GM18526 (cell line): Measurements from ENCODE around the gene TMEM258.

ENCODE experiments used
- POLR2A ChIP-seq: IDR thresholded peaks from 3 replicates; pipeline ENCODE4 v1.6.1; 2011; ENCODE audit not compliant: insufficient read length; ENCODE audit errors: extremely low read depth

The TMEM258 gene

GRCh38 chr11:61828629-61829407 lies 36.4 kb upstream of the TMEM258 start:
- TF ChIP-seq POLR2A, result peak; percentile 56

GRCh38 chr11:61828379-61828628 lies 35.9 kb upstream of the TMEM258 start:
- no peak for TF ChIP-seq POLR2A

DNA sequence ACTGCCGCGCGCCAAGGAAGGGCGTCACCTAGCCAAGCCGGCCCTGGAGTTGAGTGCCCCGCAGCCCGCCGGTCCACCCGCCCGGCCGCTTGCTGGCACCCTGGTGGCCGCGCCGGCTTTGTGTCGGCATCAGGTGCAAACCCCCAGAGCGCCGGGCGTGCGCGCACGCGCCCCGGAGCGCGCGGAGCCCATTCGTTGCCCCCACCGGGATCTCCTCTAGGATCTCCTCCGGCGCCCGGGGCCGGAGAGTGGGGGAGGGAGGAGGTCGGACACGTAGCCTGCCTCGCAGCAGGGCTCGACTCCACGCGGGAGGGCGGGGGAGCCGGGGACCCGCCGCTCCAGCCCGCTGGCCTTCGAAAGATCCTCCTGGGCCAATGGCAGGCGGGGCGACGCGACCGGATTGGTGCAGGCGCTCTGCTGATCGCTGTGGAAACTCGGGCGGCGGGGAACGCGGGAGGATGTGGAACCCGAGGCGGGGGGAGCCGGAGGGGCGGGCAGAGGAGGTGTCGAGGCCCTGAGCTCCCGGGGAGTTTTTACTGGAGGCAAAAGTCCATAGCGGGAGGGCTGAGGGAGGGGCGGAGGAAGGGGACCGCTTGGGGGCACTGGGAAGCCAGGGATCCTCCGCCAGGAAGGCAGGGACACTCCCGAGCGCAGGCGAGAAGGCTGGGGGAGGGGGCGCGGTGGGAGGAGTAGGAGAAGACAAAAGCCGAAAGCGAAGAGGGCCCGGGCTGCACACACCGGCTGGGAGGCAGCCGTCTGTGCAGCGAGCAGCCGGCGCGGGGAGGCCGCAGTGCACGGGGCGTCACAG lies 35.4 kb upstream of the TMEM258 start, which contains the start of gene FADS2:
TSS of gene FADS2 (plus strand) at position 730 of the 808 bp plus-strand sequence. CDS start 91 bp downstream, outside the sequence.
- TF ChIP-seq POLR2A, result peak; percentile 79

- TF ChIP-seq POLR2A, result no peak
These were observed 34.7 kb upstream of the TMEM258 start for GRCh38 chr11:61826930-61827570.

- TF ChIP-seq POLR2A, result no peak
These were observed 27.8 kb upstream of the TMEM258 start for GRCh38 chr11:61820174-61820573.

- no peak for TF ChIP-seq POLR2A
These were observed 25.2 kb upstream of the TMEM258 start for GRCh38 chr11:61817471-61818202.

DNA sequence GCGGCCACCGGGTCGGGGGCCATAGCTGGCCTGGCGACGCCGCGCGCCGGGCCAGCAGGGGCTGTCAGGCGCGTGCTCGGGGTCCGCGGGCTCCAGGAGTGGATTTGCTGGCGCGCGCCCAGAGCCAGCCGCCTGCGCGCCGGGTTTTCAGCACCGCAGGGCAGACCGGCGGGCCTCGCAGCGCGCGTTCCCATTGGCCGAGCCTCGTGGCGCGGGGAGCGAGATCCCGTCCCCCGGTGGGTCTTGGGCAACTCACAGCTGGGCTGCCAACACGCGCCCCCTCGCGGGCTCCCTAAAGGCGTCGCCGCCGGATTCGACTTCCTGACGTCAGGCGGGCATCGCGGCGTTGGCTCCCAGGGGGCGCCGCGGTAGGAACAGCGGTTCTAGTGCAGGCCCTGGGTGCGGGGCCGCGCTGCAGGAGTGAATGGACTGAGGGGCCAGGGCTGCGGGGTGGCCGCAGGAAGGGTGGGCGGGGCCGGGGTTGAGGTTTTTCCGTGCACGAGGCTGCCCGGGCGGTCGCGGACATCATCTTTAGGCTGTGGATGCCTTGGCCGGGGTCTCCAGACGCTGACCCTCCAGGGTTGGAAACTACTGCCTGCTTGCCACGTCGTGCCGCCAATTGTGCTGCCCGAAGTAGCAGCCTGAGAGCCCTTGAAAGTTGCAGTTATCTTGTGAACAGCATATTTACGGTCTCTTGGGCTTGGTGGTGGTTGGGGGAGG lies 24.5 kb upstream of the TMEM258 start, which contains the start of gene FADS1:
TSS of gene FADS1 (minus strand) at position 268 of the 720 bp plus-strand sequence. CDS start at position 194, 74 bp downstream.
- peak; percentile 31 for TF ChIP-seq POLR2A

DNA sequence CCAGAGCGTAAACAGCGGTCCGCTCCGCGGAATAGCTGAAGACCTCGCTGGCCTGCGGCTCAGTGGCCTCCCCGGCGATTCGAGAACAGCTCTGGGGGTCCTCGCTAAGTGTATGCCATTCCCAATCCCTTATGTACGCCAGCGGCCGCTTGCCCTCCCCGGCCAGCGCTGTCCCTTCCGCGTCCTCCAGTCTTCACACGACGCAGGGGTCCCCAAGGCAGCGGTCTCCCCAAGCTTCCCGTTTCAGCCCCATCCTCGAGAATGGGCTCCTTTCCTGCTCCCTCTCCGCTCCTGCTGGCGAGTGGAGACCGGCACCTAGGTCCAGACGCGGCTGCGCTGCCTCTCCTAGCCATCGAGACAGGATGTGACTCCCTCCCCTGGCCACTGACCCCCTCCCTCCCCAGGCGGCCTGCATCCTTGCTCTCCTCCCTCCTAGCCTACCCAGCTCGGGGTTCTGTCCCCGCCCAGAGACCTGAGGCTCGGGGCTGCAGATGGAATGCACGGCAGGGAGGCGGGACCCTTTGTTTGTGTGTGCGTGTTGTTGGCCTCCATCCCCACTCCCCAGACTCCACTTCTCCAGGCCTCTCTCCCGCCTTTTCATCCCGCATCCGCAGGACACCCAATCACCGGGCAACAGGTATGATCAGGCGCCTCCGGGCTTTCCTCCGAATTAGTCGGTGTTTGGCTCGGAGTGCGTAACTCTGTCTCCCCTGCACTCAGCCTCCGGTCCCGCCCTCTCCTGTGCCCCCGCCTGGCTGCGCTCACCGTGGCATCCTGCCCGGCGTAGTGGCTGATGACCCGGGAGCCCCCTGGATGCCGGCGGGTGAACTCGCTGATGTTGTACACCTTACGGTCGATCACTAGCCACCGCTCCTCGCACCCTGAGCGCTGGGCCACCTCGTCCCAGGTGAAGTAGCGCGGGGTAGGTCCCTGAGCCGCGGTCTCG lies 23.7 kb upstream of the TMEM258 start:
- peak; percentile 45 for TF ChIP-seq POLR2A

DNA sequence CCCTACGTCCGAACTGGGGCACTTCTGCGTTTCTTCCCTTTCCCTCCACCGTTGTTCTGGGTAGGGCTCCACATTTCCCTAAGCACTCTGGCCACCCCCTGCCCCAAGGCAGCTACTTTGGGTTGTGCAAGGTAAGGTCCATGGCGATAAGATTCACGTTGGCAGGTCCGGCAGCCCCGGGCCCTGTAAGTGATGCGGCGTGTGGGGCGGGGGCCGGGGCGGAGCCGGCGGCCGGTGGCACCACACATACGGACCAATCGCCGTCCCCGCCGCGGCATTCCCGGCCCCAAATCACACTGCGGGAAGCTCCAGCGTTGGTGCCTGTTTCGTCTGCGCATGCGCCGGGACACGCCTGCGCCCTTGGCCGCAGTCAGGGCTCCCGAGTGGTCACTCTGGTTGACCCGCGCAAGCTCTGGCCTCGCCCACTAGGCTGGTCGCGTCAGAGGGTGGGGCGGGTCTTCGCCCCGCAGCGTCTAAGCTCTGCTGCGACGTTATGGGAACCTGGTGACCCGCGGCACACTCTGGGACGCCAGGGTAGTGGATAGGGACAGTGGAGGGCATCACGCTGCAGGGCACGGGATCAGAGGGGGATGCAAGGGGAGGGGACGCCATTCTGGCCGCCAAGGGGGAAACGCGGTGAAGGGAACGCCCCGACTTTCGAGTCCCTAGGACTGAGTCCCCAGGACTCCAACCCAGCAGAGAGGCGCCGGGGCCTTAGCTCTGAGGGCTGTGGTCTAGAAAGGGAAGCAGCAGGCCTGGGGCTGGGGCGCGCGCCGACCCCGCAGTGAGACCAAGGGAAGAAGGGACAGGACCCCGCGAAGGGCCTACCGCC lies 22.8 kb upstream of the TMEM258 start:
- TF ChIP-seq POLR2A, result peak; percentile 78

GRCh38 chr11:61814247-61814957 lies 22.0 kb upstream of the TMEM258 start:
- no peak for TF ChIP-seq POLR2A

DNA sequence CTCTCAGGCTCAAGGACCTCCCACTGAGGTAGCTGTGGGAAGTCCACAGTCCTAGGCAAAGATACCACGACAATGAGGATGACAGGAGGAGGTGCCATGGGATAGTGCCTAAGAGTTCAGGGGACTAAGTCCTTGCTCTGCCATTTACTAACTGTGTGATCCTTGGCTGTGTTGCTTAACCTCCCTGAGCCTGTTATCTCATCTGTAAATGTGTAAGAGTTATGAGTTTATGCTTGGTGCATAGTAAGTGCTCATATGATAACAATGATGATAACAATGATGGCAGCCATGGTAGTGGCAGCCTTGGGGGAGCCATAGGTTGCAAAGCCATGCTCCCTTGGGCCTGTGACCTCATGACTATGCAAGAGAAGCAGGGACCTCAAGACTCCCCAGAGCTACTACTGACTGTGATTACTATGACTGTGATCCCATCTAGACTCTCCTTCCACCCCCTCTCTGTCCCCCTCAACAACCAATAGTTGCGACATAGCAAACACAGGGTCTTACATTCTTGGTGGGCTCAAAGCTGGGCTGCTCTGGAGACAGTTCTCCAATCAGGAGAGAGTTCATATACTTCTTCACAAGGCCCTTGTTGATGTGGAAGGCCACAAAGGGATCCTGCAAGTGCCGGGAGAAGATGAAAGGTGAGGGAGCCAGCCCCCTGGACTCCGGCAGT lies 20.5 kb upstream of the TMEM258 start:
- no peak for TF ChIP-seq POLR2A
